HCT116 (cell line): ENCODE measurements around the gene TIAM2. TPM values are rescaled to one million over a fixed set of nuclear protein-coding genes. Genes with fewer than 3 reads are reported as not detected.

ENCODE experiments used
- ATAC-seq: fragments of 200-7000 bp; cut with Tn5 transposase; 2 replicates; pipeline ENCODE4 v1.9.1; 2020; ENCODE audit warnings: mild to moderate bottlenecking, moderate library complexity
- BruUV-seq: library from RNA; stranded (reverse); fragments of 400-500 nt; replicated peaks from 2 replicates; lab custom pipeline; 2021; lab: Mats Ljungman, UMichigan
- CTCF ChIA-PET: fragments of 300-600 bp; sonication (Branson Sonifier 250); formaldehyde crosslinking; loops from one replicate; lab custom pipeline; 2021; ENCODE audit warnings: antibody characterized with exemption; lab: Charles Lee
- POLR2A ChIA-PET: fragments of 300-600, 350-600 bp; sonication (Branson Sonifier 250); formaldehyde crosslinking; loops from one replicate; lab custom pipeline; 2021; ENCODE audit warnings: antibody characterized with exemption; lab: Charles Lee
- RAD21 ChIA-PET, 2 experiments: fragments of 300-600 bp; sonication (Branson Sonifier 250); formaldehyde crosslinking; loops; one replicate each; lab custom pipeline; 2023; ENCODE audit warnings: low total read pairs in 2 of 2; ENCODE audit not compliant: uncharacterized antibody in 2 of 2, unreplicated experiment in 2 of 2, low non-redundant PET in 1 of 2; lab: Charles Lee
- DNase-seq: peaks from one replicate; pipeline ENCODE4 v3.0.0-alpha.2; 2010; ENCODE audit warnings: low read depth, low spot score
- H2AFZ ChIP-seq: fragments of 200-600 bp; shearing (Covaris generic), sonication (generic); 2 replicates; pipeline ENCODE4 v1.6.1; 2017; ENCODE audit warnings: low read depth, mixed run types, mixed read lengths, antibody characterized with exemption, low read length; ENCODE audit not compliant: poor library complexity, severe bottlenecking
- H3K27ac ChIP-seq: 2 replicates; pipeline ENCODE4 v1.5.1; 2012; ENCODE audit warnings: low read depth, low read length
- H3K27me3 ChIP-seq: fragments of 200-600 bp; sonication (generic); 2 replicates; pipeline ENCODE4 v1.6.1; 2016; ENCODE audit warnings: mixed run types, low read length, mixed read lengths; ENCODE audit not compliant: insufficient read depth
- H3K36me3 ChIP-seq, 2 experiments: fragments of 200-500 bp in 1 of 2; fragments of 200-600 bp in 1 of 2; sonication (Bioruptor generic) in 1 of 2; sonication (generic) in 1 of 2; 2 replicates each; pipeline versions ENCODE4 v1.5.1 to v1.6.1; 2014 to 2016; ENCODE audit warnings: low read length in 2 of 2, inconsistent platforms in 1 of 2, mixed read lengths in 1 of 2, mixed run types in 1 of 2; ENCODE audit not compliant: insufficient read depth in 2 of 2, control insufficient read depth in 1 of 2
- H3K4me1 ChIP-seq, 2 experiments: fragments of 200-600 bp in 1 of 2; sonication (generic) in 1 of 2; 2 replicates each; pipeline versions ENCODE4 v1.5.1 to v1.6.1; 2012 to 2017; ENCODE audit warnings: low read length in 2 of 2, inconsistent platforms in 1 of 2, mild to moderate bottlenecking in 1 of 2, mixed read lengths in 1 of 2, mixed run types in 1 of 2, moderate library complexity in 1 of 2; ENCODE audit not compliant: insufficient read depth in 2 of 2, control insufficient read depth in 1 of 2
- H3K4me2 ChIP-seq: fragments of 200-600 bp; sonication (generic); 2 replicates; pipeline ENCODE4 v1.6.1; 2017; ENCODE audit warnings: mixed run types, low read length, mixed read lengths
- H3K4me3 ChIP-seq, 2 experiments: fragments of 200-600 bp in 1 of 2; sonication (generic) in 1 of 2; replicated peaks in 1 of 2; 2 replicates each; pipeline ENCODE4 v1.5.1; 2011 to 2016; ENCODE audit warnings: low read length in 2 of 2, control low read depth in 1 of 2, low read depth in 1 of 2, mild to moderate bottlenecking in 1 of 2, mixed read lengths in 1 of 2, mixed run types in 1 of 2
- H3K79me2 ChIP-seq: fragments of 200-600 bp; sonication (generic); 2 replicates; pipeline ENCODE4 v1.6.1; 2017; ENCODE audit warnings: mild to moderate bottlenecking, mixed run types, low read length, moderate library complexity, mixed read lengths; ENCODE audit not compliant: insufficient read depth
- H3K9ac ChIP-seq: fragments of 200-600 bp; sonication (generic); 2 replicates; pipeline ENCODE4 v1.6.1; 2016; ENCODE audit warnings: low read length, mixed read lengths
- H3K9me2 ChIP-seq: fragments of 200-600 bp; sonication (generic), shearing (Covaris generic); 2 replicates; pipeline ENCODE4 v1.6.1; 2017; ENCODE audit warnings: mixed run types, mild to moderate bottlenecking, moderate library complexity; ENCODE audit not compliant: insufficient read depth
- H3K9me3 ChIP-seq, 2 experiments: fragments of 200-500 bp in 1 of 2; fragments of 200-600 bp in 1 of 2; sonication (Bioruptor generic) in 1 of 2; sonication (generic) in 1 of 2; 2 replicates each; pipeline ENCODE4 v1.6.1; 2014 to 2017; ENCODE audit warnings: low read length in 2 of 2, mixed read lengths in 2 of 2, inconsistent platforms in 1 of 2, low read depth in 1 of 2, mild to moderate bottlenecking in 1 of 2, mixed run types in 1 of 2, moderate library complexity in 1 of 2; ENCODE audit not compliant: control insufficient read depth in 1 of 2, insufficient read depth in 1 of 2
- H4K20me1 ChIP-seq: fragments of 200-600 bp; sonication (generic), shearing (Covaris generic); 2 replicates; pipeline ENCODE4 v1.6.1; 2017; ENCODE audit warnings: mixed run types, mild to moderate bottlenecking, moderate library complexity; ENCODE audit not compliant: insufficient read depth
- ATF3 ChIP-seq: IDR thresholded peaks from 2 replicates; pipeline ENCODE4 v1.6.1; 2012
- CEBPB ChIP-seq: IDR thresholded peaks from 2 replicates; pipeline ENCODE4 v1.6.1; 2012; ENCODE audit warnings: low read depth
- EZH2 ChIP-seq: fragments of 200-600 bp; sonication (generic); IDR thresholded peaks from 2 replicates; pipeline ENCODE4 v1.6.1; 2017; ENCODE audit warnings: antibody characterized with exemption, mixed run types
- EZH2phosphoT487 ChIP-seq: fragments of 200-600 bp; IDR thresholded peaks from 2 replicates; pipeline ENCODE4 v1.6.1; 2018; ENCODE audit warnings: antibody characterized with exemption, borderline replicate concordance
- FOSL1 ChIP-seq: IDR thresholded peaks from 2 replicates; pipeline ENCODE4 v1.6.1; 2012; ENCODE audit warnings: low read depth
- JUND ChIP-seq: IDR thresholded peaks from 2 replicates; pipeline ENCODE4 v1.6.1; 2012
- MAX ChIP-seq: IDR thresholded peaks from 2 replicates; pipeline ENCODE4 v1.6.1; 2012
- POLR2A ChIP-seq: IDR thresholded peaks from 2 replicates; pipeline ENCODE4 v1.7.0; 2011; ENCODE audit warnings: borderline replicate concordance; ENCODE audit not compliant: insufficient read depth, insufficient read length; ENCODE audit errors: extremely low read depth
- RAD21 ChIP-seq: IDR thresholded peaks from 2 replicates; pipeline ENCODE4 v1.6.1; 2012; ENCODE audit warnings: low read depth, mild to moderate bottlenecking
- REST ChIP-seq: IDR thresholded peaks from 2 replicates; pipeline ENCODE4 v1.6.1; 2012; ENCODE audit warnings: low read depth
- SIN3A ChIP-seq: IDR thresholded peaks from 2 replicates; pipeline ENCODE4 v1.6.1; 2012; ENCODE audit warnings: low read depth
- SRF ChIP-seq: IDR thresholded peaks from 2 replicates; pipeline ENCODE4 v1.6.1; 2012; ENCODE audit warnings: low read depth
- YY1 ChIP-seq: IDR thresholded peaks from 2 replicates; pipeline ENCODE4 v1.6.1; 2011; ENCODE audit warnings: low read length, low read depth, moderate library complexity, mild to moderate bottlenecking; ENCODE audit not compliant: insufficient replicate concordance; ENCODE audit errors: extremely low read depth
- ZBTB33 ChIP-seq: IDR thresholded peaks from 2 replicates; pipeline ENCODE4 v1.6.1; 2011; ENCODE audit warnings: mild to moderate bottlenecking, low read length, moderate library complexity; ENCODE audit not compliant: insufficient replicate concordance; ENCODE audit errors: extremely low read depth
- ZNF274 ChIP-seq: fragments of 200-500 bp; sonication (Bioruptor generic); IDR thresholded peaks from 2 replicates; pipeline ENCODE4 v1.6.1; 2014; ENCODE audit warnings: mild to moderate bottlenecking, low read depth, low read length, inconsistent platforms
- intact Hi-C: fragments of 100-400 bp; cut with micrococcal nuclease; formaldehyde crosslinking; loops from 2 replicates; pipeline ENCODE4 v1.10.0; 2022
- total RNA-seq: library from RNA; stranded (reverse); gene quantifications from one replicate; pipeline ENCODE4 v1.2.1, GENCODE V29; 2021; ENCODE audit not compliant: unreplicated experiment

Gene TIAM2
- total RNA-seq, 1 experiment from 2014 or later = 9.4 TPM

GRCh38 chr6:155274533-155274932, 279.4 kb downstream of the TIAM2 start:
- TF ChIP-seq CEBPB (no peak), YY1 (no peak), EZH2phosphoT487 (no peak), POLR2A (no peak), SRF (no peak), JUND (no peak), SIN3A (no peak), MAX (no peak), FOSL1 (no peak), EZH2 (no peak), ATF3 (no peak)
- TF ChIP-seq, all 23 proteins: peak for 0
- RAD21 ChIA-PET = no interaction called here
- CTCF ChIA-PET = no interaction called here
- Histone ChIP-seq H3K9me2 (no peaks in the 10 kb centered on the region), H4K20me1 (no peaks in the 10 kb centered on the region), H3K27me3 (no peaks in the 10 kb centered on the region), H3K9ac (no peak overlapping the region), H3K36me3 (peaks cover 0 to 6% of the 10 kb centered on the region in 2 experiments; a peak in 1 of 4 replicates), H2AFZ (no peak overlapping the region), H3K9me3 (no peaks in the 10 kb centered on the region), H3K4me1 (peaks cover 5 to 13% of the 10 kb centered on the region in 2 experiments), H3K79me2 (no peaks in the 10 kb centered on the region; the same call in 1 of the 2 replicates), H3K27ac (no peak overlapping the region), H3K4me2 (no peak overlapping the region), H3K4me3 (no peak overlapping the region)
- DNase-seq (no peak), ATAC-seq (no peak)
- POLR2A ChIA-PET = no interaction called here
- intact Hi-C loops = no loop called here
- no TSS peak for BruUV-seq

GRCh38 chr6:155275808-155276480, 280.8 kb downstream of the TIAM2 start:
- H3K9ac ChIP-seq = no peak overlapping the region
- ChIA-PET POLR2A (no interaction called here), CTCF (no interaction called here), RAD21 (no interaction called here)
- ATAC-seq (no peak), DNase-seq (no peak)
- intact Hi-C loops = no loop called here
- no TSS peak for BruUV-seq
- H3K4me3 ChIP-seq = no peak overlapping the region
- H3K36me3 ChIP-seq = peaks cover 0 to 6% of the 10 kb centered on the region in 2 experiments; a peak in 1 of 4 replicates
- H2AFZ ChIP-seq = no peak overlapping the region
- no peaks in the 10 kb centered on the region for H4K20me1 ChIP-seq
- peaks cover 5 to 13% of the 10 kb centered on the region in 2 experiments for H3K4me1 ChIP-seq
- H3K27ac ChIP-seq = no peak overlapping the region
- H3K4me2 ChIP-seq = no peak overlapping the region
- no peaks in the 10 kb centered on the region for H3K9me3 ChIP-seq
- H3K27me3 ChIP-seq = no peaks in the 10 kb centered on the region
- no peaks in the 10 kb centered on the region for H3K9me2 ChIP-seq
- no peaks in the 10 kb centered on the region; the same call in 1 of the 2 replicates for H3K79me2 ChIP-seq
- TF ChIP-seq REST (no peak), EZH2 (no peak), ZNF274 (no peak), RAD21 (no peak), POLR2A (no peak), ZBTB33 (no peak), CEBPB (no peak)
